ENCODE measurements around the gene FYCO1.

The FYCO1 gene

DNA sequence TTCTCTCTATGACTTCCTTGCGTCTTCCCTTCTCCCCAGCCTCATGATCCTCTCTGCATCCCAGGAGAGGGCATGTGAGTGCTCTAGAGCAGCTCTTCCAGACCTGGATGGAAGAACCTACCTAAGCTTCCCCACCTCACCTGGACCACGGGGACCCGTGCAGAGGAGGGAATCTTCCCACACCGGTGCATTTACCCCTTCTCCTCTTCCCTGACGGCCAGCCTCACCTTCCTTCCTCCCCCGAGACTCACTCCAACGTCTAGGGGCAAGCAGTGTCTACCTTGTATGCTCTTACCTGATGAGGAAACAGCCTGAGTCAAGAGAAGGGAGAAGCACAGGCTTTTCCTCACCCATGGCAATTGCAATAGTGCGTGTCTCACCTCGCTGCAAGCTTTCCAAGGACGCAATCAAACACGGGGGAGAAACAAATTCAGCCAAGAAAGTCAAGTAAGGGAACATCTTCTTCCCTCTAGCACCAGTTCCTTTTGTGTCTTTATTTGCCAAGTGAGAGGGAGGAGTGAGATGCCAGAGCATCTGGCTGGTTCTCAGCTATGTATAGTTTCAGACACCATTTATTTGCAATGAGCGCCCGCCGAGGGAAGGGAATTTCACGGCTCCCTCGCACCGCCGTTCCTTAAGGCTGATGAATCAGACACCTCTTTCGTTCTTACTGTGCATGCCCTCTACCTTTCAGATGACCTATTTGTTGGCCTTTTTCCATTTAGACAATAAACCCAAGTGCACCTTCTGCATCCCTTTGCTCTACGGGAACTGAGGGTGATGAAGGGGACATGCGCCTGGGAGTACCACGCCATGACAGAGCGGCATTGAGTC is 111.0 kb downstream of the FYCO1 start:
- H3K27me3 ChIP-seq: no peaks in the 10 kb centered on the region
- no peaks in the 10 kb centered on the region for H3K36me3 ChIP-seq
- H3K9me3 ChIP-seq (replicated peaks in 1 of 11): no peaks in the 10 kb centered on the region
- H3K9ac ChIP-seq: no peak overlapping the region
- H3K4me3 ChIP-seq: no peak overlapping the region
- no peak for TF ChIP-seq Cebpa-rat (IDR thresholded peaks at IDR 0.05)
- no peaks in the 10 kb centered on the region for H4K20me1 ChIP-seq
- H3K27ac ChIP-seq: no peak overlapping the region
- no peak overlapping the region for H3K4me2 ChIP-seq
- H3K4me1 ChIP-seq: peaks cover 0 to 13% (median 10%) of the 10 kb centered on the region in 10 experiments; a peak in 14 of 20 replicates

DNA sequence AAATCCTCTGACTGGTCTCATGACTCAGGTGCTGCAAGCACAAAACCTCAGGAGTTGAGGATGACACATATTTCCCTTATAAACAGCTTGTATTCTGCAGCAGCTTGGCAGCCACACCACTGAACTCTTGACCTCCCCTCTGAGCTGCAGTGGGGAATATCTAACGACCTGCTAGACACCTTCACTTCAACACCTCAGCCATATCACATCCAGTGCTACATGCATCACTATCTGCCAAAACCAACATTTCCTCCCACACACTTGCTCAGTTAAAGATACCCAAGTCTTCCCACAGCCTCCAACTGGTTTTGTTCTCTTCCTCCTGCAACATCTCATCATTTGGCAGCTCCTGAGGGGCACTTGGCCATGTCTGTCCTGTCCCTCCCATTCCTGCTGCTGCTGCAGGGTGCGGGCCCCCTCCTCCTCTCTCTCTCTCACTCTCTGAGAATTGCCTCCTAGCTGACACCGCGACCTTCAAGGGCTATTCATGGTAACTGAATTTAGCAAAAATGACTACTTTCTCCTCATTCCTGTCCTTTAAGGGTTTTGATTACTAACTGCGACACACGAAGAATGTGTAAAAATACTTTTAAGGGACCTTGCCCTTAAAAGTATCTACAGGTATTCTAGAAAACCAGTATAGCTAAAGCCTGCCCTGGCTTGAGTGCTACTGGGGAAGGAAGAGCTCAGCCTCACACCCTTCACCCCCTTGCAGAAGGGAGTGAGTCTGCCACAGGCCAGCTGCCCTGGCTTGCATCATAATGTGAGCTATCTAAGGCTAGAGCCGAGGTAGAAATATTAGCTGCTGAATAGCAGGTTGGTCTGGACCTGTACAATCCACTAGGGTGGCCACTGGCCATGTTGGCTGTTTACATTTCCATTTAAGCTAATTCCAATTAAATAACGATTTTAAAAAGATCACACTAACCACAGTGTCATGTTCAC is 114.3 kb downstream of the FYCO1 start:
- Histone ChIP-seq H3K4me1 (no peaks in the 10 kb centered on the region), H4K20me1 (no peaks in the 10 kb centered on the region), H3K4me2 (no peak overlapping the region), H3K9me3 (replicated peaks in 1 of 11) (no peaks in the 10 kb centered on the region), H3K9ac (no peak overlapping the region), H3K4me3 (no peak overlapping the region), H3K27me3 (no peaks in the 10 kb centered on the region), H3K27ac (no peak overlapping the region), H3K36me3 (no peaks in the 10 kb centered on the region)
- TF ChIP-seq Cebpa-rat (IDR thresholded peaks at IDR 0.05): no peak

DNA sequence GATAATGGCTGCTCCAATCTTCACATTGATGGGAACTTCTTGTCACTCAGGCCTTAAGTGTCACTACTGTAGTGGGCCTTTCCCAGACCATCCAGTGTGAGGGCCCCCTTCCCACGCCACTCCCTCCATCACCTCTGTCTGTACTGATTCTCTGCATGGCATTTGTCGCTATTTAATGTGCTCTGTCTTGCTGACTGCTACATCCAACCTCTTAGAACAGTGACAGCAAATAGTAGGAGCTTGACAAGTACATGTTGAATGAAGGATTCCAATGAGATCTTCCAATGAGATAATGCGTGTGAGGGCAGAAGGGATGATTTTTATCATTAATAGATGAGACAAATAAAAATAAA is 114.9 kb downstream of the FYCO1 start:
- H3K27me3 ChIP-seq: no peaks in the 10 kb centered on the region
- no peaks in the 10 kb centered on the region for H4K20me1 ChIP-seq
- no peak overlapping the region for H3K27ac ChIP-seq
- H3K9ac ChIP-seq: no peak overlapping the region
- no peaks in the 10 kb centered on the region for H3K9me3 ChIP-seq (replicated peaks in 1 of 11)
- H3K36me3 ChIP-seq: no peaks in the 10 kb centered on the region
- H3K4me3 ChIP-seq: no peak overlapping the region
- no peaks in the 10 kb centered on the region for H3K4me1 ChIP-seq
- no peak for TF ChIP-seq Cebpa-rat (IDR thresholded peaks at IDR 0.05)
- no peak overlapping the region for H3K4me2 ChIP-seq

DNA sequence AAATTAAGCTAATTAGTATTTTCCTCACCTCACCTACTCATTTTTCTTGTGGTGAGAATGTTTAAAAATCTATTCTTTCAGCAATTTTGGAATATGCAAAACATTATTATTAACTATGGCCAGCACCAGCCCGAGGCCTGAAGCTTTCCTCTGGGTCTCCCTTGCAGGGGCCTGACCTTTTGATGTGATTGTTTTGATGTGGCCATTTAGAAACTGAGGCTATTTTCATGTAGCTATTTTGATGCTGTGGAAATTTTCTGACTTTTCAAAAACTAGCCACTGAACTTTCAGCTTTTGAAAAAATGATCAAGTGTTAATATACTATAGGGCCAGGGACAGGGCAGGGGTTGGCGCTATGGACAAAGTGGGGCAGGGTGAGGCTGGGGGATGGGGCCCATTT is 117.5 kb downstream of the FYCO1 start:
- Histone ChIP-seq H3K9ac (no peak overlapping the region), H3K9me3 (replicated peaks in 1 of 11) (0 out of 22 replicates have a peak, but pooled peaks cover 0 to 3% (median 0%) of the 10 kb centered on the region in 11 experiments), H3K27ac (no peak overlapping the region), H3K36me3 (no peaks in the 10 kb centered on the region), H3K4me3 (no peak overlapping the region), H3K4me2 (no peak overlapping the region), H4K20me1 (no peaks in the 10 kb centered on the region), H3K4me1 (no peaks in the 10 kb centered on the region), H3K27me3 (no peaks in the 10 kb centered on the region)
- no peak for TF ChIP-seq Cebpa-rat (IDR thresholded peaks at IDR 0.05)

DNA sequence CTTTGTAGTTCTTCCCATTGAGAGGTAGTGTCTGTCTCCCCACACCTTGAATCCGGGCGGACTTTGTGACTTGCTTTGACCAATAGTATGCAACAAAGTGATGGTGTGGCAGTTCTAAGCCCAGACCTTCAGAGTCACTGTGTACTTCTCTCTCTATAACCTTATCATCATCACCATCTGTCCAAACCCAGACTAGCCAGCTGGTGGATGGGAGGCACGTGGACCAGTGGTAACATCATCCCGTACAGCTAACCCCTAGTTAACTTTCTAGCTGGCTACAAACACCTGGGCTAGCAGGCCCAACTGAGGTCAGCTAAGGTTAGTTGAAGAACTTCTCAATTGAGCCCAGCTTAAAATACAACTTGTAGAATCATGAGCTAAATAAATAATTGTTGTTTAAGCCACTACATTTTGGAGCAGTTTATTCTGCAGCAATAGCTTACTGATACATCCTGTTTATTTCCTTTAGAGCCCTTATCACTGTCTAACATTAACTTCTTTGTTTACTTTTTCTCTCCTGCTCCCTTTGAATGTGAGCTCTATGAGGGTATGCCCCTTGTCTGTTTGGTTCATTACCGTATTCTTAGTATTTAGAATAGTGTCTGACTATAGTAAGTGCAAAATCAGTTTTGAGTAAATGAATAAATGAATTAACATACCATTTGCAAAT is 120.8 kb downstream of the FYCO1 start:
- Histone ChIP-seq H3K4me2 (no peak overlapping the region), H3K4me1 (no peaks in the 10 kb centered on the region), H3K9ac (no peak overlapping the region), H4K20me1 (no peaks in the 10 kb centered on the region), H3K9me3 (replicated peaks in 1 of 11) (0 out of 22 replicates have a peak, but pooled peaks cover 0 to 3% (median 0%) of the 10 kb centered on the region in 11 experiments), H3K4me3 (no peak overlapping the region), H3K27ac (no peak overlapping the region), H3K36me3 (no peaks in the 10 kb centered on the region), H3K27me3 (no peaks in the 10 kb centered on the region)
- no peak for TF ChIP-seq Cebpa-rat (IDR thresholded peaks at IDR 0.05)

DNA sequence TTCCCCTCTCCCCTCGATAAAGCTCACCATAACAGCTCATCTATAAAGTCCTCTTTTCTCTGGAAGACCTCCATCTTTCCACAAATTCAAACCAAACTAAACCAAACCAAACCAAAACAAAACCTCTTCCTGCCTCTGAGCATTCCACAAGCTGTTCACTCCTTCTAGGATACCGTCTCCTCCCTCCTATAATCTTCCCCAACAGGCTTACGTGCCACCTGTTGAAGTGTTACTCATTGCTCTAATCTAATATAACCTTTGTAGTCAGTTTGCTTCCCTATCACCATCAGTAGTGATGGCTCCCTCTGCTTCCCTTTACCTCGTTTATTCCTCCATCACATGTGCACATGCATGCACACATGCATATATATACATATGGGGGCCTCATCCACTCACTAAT is 122.0 kb downstream of the FYCO1 start:
- Histone ChIP-seq H3K4me1 (no peaks in the 10 kb centered on the region), H3K27ac (no peak overlapping the region), H3K27me3 (no peaks in the 10 kb centered on the region), H3K9me3 (replicated peaks in 1 of 11) (0 out of 22 replicates have a peak, but pooled peaks cover 0 to 3% (median 0%) of the 10 kb centered on the region in 11 experiments), H3K4me2 (no peak overlapping the region), H3K36me3 (no peaks in the 10 kb centered on the region), H4K20me1 (no peaks in the 10 kb centered on the region), H3K4me3 (no peak overlapping the region), H3K9ac (no peak overlapping the region)
- no peak for TF ChIP-seq Cebpa-rat (IDR thresholded peaks at IDR 0.05)

DNA sequence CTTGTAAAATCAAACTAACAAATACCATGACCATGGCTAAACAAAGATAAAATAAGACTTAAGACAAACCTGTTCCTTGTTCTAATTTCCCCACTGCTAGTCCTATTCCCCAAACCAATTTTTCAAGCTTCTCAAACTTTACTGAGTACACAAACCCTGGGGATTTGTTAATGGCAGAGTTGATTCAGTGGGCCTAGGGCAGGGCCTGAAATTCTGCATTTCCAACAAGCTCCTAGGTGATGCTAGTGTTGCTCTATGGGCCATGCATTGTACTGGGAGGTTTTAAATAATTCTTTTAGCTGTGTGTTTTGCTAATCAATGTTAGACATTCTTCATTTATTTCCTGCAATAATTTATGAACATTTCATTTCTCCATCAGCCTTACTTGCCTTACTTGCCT is 122.6 kb downstream of the FYCO1 start:
- no peak overlapping the region for H3K4me2 ChIP-seq
- TF ChIP-seq Cebpa-rat (IDR thresholded peaks at IDR 0.05): no peak
- H3K4me3 ChIP-seq: no peak overlapping the region
- no peaks in the 10 kb centered on the region for H3K36me3 ChIP-seq
- no peaks in the 10 kb centered on the region for H3K27me3 ChIP-seq
- H3K4me1 ChIP-seq: no peaks in the 10 kb centered on the region
- no peak overlapping the region for H3K27ac ChIP-seq
- H4K20me1 ChIP-seq: no peaks in the 10 kb centered on the region
- 0 out of 22 replicates have a peak, but pooled peaks cover 0 to 3% (median 0%) of the 10 kb centered on the region in 11 experiments for H3K9me3 ChIP-seq (replicated peaks in 1 of 11)
- no peak overlapping the region for H3K9ac ChIP-seq

DNA sequence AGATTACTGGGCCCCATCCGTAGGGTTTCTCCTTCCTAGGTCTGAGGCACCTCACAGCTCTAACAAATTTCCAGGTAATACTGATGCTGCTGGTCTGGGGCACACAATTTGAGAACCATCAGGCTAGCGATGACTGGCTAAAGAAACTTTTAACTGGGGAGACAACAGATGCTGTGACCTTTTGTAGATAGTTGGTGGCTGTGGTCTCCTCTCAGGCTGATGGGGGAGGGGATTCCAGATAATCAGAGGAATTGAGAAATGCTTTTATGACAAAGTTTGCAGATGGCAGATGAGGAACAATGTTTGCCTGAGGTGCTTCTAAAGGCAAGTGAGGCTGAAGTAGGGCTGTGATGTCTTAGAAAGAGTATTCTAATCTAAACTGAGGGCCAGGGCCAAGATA is 123.1 kb downstream of the FYCO1 start:
- H3K4me3 ChIP-seq: no peak overlapping the region
- 0 out of 22 replicates have a peak, but pooled peaks cover 0 to 3% (median 0%) of the 10 kb centered on the region in 11 experiments for H3K9me3 ChIP-seq (replicated peaks in 1 of 11)
- no peak for TF ChIP-seq Cebpa-rat (IDR thresholded peaks at IDR 0.05)
- no peaks in the 10 kb centered on the region for H3K36me3 ChIP-seq
- no peaks in the 10 kb centered on the region for H4K20me1 ChIP-seq
- no peak overlapping the region for H3K9ac ChIP-seq
- no peak overlapping the region for H3K27ac ChIP-seq
- H3K4me2 ChIP-seq: no peak overlapping the region
- H3K4me1 ChIP-seq: no peaks in the 10 kb centered on the region
- H3K27me3 ChIP-seq: no peaks in the 10 kb centered on the region

DNA sequence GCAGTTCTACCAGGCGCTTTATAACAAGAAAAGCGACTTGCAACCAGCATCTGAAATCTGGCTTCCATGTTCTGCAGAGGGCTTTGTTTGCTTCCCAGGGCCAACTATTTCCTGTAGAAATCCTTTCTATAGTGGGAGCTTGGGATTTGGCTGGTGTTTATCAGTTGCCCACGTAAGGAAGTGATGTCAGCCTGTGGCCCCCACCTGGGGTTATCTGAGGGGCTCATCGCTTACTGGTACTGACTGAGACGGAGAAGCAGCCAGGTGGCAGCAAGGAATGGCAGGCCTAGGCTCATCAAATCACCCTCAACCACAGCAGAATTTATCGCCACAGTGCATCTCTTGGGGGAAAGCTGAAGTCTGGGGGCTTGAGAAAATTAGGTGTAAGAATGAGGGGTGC is 123.8 kb downstream of the FYCO1 start:
- H3K27me3 ChIP-seq: no peaks in the 10 kb centered on the region
- H3K9me3 ChIP-seq (replicated peaks in 1 of 11): 0 out of 22 replicates have a peak, but pooled peaks cover 0 to 3% (median 0%) of the 10 kb centered on the region in 11 experiments
- H3K4me3 ChIP-seq: no peak overlapping the region
- no peak overlapping the region for H3K4me2 ChIP-seq
- H3K36me3 ChIP-seq: no peaks in the 10 kb centered on the region
- no peak overlapping the region for H3K27ac ChIP-seq
- H3K9ac ChIP-seq: no peak overlapping the region
- TF ChIP-seq Cebpa-rat (IDR thresholded peaks at IDR 0.05): no peak
- no peaks in the 10 kb centered on the region for H4K20me1 ChIP-seq
- H3K4me1 ChIP-seq: no peaks in the 10 kb centered on the region
